HG02678 (cell line): Measurements from ENCODE around the gene STIP1.

Experiments used
- ATAC-seq: cut with Tn5 transposase; IDR thresholded peaks from one replicate; pipeline ENCODE4 v1.9.1; 2021; ENCODE audit warnings: mild to moderate bottlenecking, moderate library complexity; ENCODE audit not compliant: unreplicated experiment

The STIP1 gene

DNA sequence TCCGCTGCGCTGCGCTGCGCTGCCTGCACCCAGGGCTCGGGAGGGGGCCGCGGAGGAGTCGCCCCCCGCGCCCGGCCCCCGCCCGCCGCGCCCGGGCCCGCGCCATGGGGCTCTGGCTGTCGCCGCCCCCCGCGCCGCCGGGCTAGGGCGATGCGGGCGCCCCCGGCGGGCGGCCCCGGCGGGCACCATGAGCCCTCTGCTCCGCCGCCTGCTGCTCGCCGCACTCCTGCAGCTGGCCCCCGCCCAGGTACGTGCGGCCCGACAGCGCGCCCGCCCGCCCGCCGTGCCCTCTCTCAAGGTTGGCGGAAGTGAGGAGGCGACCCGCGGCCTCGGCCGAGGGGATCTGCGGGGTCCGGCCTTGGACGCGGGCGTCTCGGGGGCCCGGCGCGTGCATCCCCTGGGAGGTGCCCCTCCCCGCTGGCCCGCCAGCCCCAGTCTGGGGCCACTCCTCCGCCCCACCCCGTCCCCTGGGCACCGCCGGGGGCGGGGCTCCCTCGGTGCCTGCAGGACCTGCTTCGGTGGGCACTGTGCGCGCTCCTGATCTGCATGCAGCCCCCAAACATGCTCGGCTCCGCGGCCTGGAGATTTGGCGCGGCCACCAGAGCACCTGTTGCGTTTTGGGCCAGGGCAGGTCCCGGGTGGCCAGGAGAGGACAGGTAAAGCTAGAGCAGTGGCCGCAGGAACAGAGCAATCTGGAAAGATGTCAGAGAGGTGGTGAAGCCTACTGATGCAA, 48.8 kb downstream of the STIP1 start:
- peak; percentile 29 for ATAC-seq

DNA sequence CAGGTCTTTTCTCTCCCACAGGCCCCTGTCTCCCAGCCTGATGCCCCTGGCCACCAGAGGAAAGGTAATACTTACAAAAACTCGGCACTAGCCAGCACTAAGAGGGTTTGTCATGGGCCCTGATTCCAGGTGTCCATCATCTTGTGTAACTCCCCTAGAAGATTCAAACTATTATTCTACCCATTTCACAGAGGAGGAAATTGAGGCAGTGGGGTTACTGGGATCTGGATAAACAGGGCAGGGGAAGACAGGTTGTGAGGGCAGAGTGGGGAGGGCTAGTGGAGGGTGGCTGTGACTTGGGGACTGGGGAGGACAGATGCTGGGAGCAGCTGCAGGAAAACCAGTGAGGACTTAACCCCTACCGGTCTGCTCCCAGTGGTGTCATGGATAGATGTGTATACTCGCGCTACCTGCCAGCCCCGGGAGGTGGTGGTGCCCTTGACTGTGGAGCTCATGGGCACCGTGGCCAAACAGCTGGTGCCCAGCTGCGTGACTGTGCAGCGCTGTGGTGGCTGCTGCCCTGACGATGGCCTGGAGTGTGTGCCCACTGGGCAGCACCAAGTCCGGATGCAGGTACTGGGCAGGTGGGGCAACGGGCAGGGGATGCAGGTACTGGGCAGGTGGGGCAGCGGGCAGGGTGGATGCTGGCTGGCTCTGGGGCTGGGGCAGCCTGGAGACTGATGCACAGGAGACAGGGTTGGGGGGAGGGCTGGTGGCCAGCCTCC, 49.6 kb downstream of the STIP1 start:
- no peak for ATAC-seq

DNA sequence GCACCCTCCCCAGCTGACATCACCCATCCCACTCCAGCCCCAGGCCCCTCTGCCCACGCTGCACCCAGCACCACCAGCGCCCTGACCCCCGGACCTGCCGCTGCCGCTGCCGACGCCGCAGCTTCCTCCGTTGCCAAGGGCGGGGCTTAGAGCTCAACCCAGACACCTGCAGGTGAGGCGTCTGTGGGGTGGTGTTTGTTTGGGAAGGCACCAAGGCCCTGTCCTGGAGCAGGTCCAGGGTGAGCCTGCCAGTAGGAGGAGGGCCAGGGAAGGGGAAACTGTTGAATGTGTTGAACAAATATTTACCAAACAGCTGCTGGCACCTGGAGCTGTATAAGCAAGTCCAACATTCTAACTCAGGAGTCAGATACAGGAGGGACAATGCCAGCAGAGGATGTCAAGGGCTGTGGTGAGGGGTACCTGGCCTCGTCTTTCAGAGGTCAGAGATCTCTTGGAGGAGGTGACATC, 51.5 kb downstream of the STIP1 start:
- no peak for ATAC-seq

DNA sequence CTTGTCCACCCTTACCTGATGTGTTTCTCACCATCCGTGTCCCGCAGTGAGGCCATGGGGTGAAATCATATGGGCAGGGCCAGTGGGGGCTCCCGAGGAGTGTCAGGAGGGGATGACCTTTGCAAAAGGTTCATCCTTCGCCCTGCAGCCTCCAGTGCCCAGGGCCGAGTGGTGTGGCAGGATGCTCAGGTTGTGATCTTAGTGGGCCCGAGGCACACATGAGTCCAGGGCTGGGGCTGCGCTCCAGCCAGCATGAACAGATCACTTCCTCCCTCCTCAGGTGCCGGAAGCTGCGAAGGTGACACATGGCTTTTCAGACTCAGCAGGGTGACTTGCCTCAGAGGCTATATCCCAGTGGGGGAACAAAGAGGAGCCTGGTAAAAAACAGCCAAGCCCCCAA, 52.1 kb downstream of the STIP1 start:
- no peak for ATAC-seq

DNA sequence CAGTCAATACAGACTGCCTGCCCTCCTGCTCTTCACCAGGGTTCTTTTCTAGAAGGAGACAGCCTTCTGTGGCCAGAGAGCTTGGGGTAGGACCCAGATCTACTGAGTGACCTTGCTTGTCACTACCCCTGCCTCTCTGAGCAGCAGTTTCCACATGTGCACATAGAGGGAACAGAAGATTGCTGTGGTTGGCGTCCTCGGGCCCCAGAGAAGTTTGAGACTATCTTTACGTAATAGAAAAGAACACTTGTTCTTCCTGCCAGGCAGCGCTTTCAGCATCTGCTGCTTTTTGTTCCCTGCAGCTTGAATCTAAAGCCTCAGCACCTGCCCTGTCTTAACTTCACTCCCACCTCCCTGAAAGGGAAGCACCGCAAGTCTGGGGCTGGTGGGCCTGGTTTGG, 53.0 kb downstream of the STIP1 start:
- no peak for ATAC-seq

DNA sequence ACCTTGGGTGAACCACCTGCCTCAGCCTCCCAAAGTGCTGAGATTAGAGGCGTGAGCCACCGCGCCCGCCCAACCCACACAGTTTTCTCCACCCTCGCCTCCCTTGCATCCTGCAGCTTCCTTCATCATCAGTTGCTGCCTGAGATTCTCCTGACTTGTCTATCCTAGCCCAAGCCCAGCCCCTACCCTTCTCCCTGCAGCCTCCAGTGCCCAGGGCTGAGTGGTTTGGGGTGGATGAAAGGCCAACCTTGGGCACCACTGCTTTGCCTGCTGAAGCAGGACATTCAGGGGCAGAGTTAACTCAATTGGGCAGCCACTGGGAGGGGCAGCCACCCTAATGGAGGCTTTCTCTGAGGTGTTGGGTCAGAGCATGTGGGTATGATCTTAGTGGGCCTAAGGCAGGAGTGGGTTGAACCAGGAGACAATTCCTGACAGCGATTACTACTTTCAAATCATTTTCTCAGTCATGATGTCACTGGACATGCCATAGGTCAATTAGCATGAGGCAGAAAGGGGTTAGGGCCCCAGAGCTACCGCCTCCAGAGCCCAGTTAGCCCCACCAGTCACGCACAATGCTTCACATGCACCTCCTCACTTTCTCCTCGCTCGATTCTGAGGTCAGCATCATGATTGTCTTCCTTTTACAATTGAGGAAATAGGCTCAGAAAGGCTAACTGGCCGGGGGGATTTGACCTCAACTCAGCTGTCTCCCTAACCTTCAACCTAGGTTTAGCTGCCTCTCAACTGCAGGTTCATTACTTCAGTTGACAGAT, 53.9 kb downstream of the STIP1 start:
- ATAC-seq: no peak

DNA sequence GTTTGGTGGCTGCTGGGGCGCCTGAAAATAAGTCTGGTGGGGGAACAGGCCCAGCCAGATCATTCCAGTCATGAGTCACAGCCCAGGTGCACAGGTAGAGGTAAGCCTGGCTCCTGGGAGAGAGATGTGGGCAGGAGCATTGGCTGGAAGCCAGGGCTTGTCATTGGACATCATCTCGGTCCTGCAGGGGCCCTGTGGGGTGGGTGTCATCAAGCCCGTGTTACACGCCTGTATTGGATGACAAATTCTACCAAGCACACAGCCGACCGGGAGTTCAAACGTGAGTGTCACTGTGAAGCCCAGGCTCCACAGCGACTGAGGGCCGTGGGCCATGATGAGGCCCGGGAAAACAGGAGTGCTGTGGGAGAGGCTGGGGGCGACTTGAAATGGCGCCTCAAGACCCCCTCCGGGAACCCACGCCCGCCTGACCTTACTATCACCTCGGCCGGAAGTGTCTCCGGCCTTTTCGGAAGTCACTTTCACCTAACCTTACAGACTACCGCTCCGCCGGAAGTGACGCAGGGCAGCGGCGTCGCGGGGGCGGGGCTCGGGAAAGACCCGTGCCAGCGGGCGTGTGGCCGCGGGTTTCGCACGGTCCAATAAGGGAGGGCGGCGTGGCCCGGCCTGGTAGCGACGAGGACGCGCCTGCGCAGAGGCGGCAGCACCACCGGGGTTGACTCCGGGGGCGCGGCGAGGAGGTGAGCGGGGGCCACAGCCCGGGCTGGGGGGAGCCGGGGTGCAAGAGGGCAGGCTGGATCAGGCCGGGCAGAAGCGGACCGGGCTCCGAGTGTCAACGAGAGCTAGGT, 54.7 kb downstream of the STIP1 start, which contains the start of gene FKBP2:
Gene FKBP2, plus strand, starts transcription at position 661 of the 806 bp plus-strand sequence. CDS start 1,293 bp downstream, outside the sequence.
- ATAC-seq: peak; percentile 52

DNA sequence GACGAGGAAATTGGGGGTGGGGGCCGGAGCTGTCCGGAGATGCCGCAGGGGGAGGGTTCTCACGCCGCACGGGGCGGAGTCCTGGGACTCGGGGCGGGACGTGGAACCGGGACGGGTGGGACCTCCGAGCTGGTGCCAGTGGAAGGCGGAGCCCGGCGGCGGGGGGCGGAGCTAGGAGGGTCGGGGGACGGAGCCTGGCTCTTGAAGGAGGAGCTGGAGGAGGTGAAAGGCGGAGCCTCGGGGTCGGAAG, 55.2 kb downstream of the STIP1 start:
- peak; percentile 67 for ATAC-seq

DNA sequence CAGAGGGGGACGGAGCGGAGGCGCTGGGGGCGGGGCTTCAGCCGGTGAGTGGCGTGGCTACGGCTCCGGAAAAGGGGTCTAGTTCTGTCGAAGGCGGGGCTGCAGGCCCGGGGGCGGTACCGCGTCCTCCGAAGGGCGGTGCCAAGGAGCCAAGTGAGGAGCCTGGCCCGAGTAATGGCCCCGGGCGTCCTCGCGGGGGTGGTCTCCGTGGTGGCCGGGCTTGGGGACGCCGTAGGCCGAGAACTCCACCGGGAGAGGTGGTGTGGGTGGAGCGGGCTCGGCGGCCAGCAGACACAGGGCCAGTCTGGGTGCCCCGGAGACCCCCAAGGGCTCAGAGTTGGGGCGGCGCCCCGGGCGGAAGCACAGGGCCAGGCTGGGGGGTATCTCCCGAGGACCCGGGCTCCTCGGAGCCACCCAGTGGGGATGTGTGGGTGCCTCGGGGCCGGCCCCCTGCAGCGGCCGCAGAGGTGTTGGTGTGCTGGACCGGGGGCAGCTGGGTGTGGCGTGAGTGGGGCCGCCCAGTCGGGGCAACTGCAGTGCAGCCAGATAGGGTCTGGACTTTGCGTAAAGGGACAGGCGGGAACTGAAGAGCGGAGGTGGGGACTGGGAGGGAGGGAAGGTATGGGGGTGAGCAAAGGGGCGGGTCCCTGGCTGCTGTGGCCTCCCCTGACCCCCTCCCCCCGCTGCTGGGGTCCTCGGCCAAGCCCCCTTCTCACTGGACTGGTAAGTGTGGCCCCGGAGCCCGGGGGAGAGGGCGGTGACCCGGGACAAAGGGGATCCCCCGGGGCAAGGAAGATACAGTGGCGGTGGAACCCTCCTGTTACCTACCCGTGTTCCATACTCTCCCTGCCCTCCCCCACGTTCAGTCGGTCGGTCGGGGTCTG, 55.8 kb downstream of the STIP1 start:
- ATAC-seq: peak; percentile 65

DNA sequence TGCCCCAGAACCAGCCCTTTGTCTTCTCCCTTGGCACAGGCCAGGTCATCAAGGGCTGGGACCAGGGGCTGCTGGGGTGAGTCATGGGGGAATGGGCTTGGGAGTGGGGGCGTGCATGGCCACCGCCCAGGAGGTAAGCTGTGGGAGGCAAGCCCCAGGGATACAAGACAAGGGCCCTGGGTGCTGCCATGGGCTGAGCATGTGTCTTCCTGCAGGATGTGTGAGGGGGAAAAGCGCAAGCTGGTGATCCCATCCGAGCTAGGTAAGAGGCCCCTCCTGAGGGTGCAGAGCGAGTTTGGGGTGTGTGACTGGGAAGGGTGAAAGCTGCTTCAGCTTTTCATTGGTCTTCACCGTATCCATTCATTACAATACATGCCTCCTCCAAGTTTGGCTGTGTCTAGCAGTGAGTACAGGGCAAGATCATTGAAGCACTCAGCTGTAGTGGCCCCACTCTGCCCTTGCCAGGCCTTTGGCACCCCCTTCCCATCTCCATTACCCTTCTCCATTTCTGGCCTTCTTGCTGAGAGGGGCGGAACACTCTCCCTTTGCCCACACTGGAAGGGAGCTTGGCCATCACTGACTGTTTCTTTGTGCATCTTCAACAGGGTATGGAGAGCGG, 57.4 kb downstream of the STIP1 start:
- no peak for ATAC-seq

DNA sequence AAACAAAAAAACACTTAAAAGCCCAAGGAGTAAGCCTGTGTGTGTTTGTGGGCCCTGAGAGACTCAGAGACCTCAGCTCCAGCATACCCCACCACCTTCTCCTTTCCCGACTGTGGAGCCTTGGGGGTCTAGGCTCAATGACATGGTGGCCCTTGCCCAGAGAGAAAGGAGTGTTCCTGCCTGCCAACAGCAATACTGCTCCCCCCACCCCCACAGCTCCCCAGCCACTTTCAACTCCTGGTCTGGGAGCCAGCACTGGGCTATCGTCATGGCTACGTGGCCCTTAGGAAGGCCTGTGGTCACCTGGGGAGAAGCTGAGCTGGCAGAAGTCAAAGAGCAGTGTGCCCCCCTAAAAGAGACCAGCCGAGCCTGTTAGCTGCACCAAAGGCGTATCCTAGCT, 58.1 kb downstream of the STIP1 start:
- ATAC-seq: no peak

DNA sequence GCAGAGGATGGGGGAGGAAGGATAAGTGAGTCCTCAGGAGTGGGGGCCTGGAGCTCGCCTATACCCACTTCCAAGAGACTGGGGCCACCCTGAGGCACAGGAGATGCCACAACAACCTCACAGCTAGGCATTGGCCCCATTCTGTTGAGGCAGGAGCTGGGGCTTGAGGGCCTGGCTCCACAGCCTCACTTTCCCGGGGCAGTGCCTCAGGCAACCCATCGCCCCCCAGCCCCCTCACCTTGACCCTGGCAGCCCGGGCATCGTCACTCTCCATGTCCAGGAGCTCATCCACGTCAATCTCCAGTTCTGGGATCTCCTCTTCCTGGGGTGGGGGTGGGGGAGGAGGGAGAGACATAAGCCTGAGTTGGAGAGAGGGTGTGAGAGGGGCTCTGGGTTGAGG, 59.0 kb downstream of the STIP1 start:
- ATAC-seq: no peak

DNA sequence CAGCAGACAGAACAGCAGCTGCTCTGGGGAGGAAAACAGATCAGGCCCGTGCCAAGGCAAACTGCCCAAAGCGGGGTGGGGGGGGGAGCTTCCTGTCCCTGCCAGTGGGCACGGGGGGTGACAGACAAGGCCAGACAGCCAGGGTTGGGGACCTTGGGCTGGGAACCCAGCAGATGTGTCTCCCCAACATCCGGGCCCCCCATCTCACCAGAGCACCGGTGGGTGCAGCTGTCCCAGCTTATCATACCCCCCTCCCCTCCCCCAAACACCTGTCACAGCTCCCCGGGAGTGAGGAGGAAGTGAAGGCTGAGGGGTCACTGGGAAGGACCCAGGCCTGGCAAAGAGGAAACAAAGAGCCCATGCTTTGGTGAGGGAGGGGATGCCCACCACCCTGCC, 59.4 kb downstream of the STIP1 start:
- ATAC-seq: no peak

DNA sequence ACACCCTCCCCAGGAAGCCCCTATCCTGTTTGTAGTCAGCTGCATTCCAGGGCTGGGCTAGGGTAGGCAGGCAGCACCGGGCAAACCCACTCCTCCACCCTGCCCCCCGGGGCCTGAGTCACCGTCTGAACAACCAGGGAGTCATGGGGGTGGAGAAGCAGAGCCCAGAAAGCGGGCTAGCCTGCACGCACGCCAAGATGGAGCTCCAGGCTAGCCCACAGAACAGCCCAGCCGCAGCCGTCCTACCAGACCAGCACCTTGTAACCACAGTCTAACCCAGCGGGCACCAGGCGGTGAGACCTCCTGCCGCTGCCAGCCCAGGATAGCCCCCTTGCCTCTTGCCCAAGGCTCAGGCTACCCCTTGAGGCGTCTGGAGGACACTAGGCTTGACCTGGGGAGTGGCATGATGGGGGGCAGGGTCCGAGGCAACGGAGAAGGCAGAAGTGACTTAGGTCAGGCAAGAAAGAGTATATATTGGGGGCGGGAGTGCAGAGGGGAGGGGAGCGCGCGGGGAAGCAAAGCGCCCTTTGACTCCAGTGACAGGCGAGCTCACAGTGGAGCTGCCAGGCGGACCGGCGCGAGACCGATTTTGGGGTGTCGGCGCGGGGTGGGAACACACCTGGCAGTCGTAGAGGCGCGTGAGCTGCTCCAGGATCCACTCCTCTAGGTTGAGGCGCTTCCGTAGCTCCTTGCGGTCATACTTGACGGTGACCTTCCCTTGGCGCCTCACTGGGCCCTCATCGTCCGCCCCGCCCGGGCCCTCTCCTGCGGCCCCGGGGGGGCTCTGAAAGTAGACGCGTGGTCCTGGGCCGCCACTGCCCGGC, 60.0 kb downstream of the STIP1 start:
- no peak for ATAC-seq

DNA sequence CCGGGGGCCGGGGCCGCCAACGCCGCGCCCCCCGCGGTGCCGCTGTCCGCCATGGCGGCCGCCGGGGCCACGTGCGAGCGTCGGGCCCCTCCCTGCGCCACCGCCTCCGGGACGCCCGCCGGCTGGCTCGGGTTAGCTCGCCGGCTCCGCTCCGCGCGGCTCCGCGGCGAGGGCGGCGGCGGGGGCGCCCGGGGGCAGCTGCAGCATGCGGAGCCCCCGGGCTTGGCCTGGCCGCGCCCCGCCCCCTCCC, 60.6 kb downstream of the STIP1 start:
- peak; percentile 17 for ATAC-seq

DNA sequence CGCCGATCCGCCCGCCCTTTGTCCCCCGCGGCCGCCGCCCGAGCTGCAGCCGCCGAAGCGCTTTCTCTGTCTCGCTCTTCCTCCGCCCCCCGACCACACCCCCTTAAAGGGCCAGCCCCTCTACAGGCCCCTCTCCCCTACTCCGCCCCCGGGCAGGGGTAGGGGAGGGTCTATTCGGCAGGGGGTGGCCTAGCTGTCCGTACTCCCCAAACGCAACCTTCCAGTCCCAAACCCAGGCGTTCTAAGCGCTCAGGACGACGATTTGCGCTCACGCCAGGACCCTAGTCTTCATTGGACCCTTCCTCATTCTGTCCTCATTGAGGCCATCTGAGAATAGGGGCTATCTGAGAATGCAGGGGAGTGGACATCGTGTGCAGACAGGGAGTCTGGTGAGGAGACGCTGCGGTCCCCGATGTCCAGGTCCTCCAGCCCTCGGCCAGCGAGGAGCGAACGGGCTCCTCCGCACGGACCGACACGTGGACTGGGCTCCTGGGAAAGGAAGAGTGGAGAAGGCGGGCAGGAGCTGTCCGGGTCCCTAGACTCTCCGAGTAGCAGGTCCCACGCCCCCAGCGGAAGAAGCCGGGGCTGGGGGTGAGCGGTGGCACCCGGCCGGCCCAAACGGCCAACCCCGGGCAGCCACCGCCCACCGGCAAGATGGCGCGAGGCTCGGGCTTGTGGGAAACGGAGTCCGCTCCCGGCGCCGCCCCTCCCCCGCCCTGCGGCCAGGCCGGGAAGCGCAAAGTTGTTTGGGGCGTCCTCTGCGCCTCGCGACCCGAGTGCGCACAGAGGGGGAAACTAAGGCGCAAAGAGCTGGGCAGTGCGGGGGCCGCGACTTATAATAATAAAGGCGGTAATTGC, 61.1 kb downstream of the STIP1 start, which contains the start of gene PPP1R14B:
Gene PPP1R14B, minus strand, starts transcription at position 73 of the 858 bp plus-strand sequence. CDS start 270 bp downstream, outside the sequence.
- peak; percentile 47 for ATAC-seq

DNA sequence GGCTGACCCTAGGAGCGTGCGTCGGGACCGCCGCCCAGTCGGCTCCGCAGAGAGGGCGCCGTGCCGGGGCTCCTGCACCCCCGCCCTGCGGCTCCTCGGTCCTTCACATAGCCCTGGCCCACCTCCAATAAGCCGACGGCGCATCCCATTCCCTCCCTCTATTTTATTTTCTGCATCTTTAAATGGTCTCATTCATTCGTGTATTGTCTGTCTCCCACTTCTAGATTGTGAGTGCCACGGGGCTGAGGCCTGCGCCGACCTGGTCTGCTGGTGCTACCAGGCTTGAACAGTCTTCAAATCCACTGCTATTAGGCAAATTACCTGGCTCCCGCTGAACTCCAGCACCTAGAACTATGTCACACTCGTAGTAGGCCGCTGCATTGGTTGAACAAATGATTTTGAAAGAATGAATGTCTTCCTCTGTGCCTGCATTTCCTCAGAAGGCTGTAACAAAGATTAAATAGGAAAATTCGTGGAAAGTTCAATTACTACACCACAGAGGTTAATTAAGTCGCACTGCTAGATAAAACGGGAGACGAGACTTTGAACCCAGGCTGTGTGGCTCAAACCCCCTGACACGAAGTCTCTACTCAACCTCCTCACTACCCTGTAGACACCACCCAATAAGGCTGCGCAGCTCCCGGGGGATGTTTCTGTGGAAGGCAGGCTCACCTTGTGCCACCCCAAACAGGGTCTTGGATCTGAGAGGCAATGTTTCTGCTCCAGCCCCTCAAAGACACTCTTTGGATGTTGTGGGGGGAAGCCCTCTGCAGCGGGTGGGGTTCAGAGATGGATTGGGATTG, 62.0 kb downstream of the STIP1 start:
- ATAC-seq: no peak
